ENCODE data around the gene TSPAN14.

The TSPAN14 gene

DNA sequence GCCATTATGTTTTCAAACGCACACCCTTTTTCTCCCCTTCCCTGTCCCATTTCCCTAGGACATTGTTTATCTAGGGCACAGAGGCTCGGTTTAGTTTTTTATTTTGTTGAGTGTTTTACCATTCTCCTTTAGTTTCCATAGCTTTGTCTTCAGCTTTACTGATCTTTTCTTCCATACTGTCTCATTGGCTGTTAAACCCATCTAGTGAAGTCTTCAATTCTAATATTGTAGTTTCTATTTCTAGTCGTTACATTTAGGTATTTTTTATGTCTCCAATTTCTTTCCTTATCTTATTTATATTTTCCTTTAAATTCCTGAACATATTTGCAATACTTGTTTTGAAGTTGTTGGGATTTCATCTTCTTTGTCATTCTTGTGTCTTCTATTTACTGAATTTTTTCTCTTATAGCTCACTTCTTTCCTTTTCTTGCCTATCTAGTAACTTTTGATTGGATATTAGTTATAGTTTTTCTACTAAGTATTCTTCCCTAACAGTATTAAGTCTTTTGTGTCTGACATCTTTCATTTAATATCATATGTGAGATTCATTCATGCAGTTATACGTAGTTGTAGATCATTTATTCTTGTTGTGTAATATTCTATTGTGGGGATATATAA is 42.6 kb downstream of the TSPAN14 start:
- Histone ChIP-seq H3K4me3 (ENCODE audit: severe bottlenecking) (no peak overlapping the region), H3K27ac (ENCODE audit: poor library complexity, severe bottlenecking) (peak overlapping the region; percentile 99), H3K27me3 (ENCODE audit: insufficient read depth, poor library complexity, severe bottlenecking) (no peaks in the 10 kb centered on the region), H3K4me1 (ENCODE audit: insufficient read depth, poor library complexity, severe bottlenecking) (peaks cover 77% of the 10 kb centered on the region), H3K36me3 (ENCODE audit: low read depth) (peaks cover 30% of the 10 kb centered on the region), H3K9me3 (ENCODE audit: severe bottlenecking) (no peaks in the 10 kb centered on the region)
- no peak for TF ChIP-seq CTCF (IDR thresholded peaks at IDR 0.05; ENCODE audit: poor library complexity, severe bottlenecking)
- DNase-seq (ENCODE audit: low spot score): no peak
- ATAC-seq (ENCODE audit: low read depth): no peak

DNA sequence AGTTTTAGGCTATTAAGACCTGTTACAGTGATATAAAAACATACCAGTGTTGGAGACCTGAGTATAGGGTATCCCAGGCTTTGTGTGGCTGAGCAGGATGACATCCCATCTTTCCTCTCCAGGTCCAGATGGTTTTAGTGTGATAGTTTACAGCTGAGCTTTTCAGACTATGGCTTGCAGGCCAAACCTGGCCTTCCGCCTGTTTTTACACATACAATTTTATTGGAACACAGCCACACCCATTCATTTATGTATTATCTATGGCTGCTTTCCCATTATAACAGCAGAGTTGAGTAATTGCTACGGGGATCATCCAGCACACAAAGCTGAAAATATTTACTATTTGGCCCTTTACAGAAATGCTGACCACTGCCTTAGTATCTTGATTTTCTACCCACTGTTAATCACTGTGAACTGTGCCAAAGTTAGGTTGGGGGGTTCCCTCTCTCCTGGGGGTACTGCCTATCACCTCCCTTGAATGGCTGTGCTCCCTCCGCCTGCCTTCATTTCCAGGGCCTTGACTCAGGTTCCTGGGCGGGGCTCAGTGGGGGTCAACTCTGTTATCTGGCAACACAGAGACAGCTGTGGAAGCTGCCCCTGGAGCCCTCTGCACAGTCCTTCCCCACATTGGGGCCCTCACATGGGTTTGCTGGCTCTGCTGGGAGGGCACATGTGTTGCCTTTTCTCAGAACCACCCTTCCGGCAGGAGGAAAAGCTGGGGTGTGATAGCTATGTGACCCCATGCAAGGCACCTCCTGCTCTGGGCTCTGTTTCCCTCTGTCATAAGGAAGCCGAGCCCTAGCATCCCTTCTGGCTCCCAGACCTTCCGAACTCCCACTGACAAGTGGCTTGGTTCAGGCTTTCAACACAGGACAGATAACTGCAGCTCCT is 43.3 kb downstream of the TSPAN14 start:
- ATAC-seq (ENCODE audit: low read depth) (no peak), DNase-seq (ENCODE audit: low spot score) (no peak)
- peaks cover 85% of the 10 kb centered on the region for H3K4me1 ChIP-seq (ENCODE audit: insufficient read depth, poor library complexity, severe bottlenecking)
- no peaks in the 10 kb centered on the region for H3K9me3 ChIP-seq (ENCODE audit: severe bottlenecking)
- peak overlapping the region; percentile 99 for H3K27ac ChIP-seq (ENCODE audit: poor library complexity, severe bottlenecking)
- H3K4me3 ChIP-seq (ENCODE audit: severe bottlenecking): no peak overlapping the region
- H3K27me3 ChIP-seq (ENCODE audit: insufficient read depth, poor library complexity, severe bottlenecking): no peaks in the 10 kb centered on the region
- peaks cover 24% of the 10 kb centered on the region for H3K36me3 ChIP-seq (ENCODE audit: low read depth)
- no peak for TF ChIP-seq CTCF (IDR thresholded peaks at IDR 0.05; ENCODE audit: poor library complexity, severe bottlenecking)

DNA sequence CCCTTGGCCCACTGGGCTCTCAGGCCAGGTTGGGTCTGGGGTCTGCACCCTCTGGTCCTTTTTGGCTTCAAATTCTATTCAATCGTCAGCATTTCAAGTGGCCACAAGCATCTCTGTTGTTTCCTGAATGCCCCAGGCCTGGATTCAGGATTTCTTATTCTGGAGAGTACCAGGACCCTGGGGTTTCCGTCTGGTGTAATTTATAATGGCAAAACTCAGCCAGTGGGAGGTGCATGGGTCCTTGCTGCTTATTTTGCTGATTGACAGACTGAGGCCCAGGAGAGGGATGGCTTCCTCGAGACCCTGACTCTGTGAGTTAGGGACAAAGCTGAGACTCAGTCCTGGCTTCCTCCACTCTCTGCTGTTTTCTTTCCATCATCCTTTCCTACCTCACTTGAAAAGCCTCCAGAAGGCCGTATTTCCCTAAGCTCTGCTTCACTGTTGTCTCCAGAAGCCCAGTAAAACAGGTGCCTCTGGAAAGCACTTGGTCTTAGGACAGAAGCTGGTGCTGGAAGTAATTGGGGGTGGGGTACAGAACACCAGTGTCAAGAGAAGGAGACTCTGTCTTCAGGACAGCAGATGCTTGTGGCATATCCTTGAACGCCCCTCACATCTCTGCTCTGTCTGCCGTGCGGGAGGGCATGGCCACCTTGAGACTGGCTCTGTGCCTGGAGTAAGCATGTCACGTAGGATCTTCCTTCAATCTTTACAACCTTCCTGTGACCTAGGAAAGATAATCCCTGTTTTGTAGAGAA is 44.1 kb downstream of the TSPAN14 start:
- Histone ChIP-seq H3K27ac (ENCODE audit: poor library complexity, severe bottlenecking) (peak overlapping the region; percentile 99), H3K36me3 (ENCODE audit: low read depth) (peaks cover 23% of the 10 kb centered on the region), H3K4me1 (ENCODE audit: insufficient read depth, poor library complexity, severe bottlenecking) (peaks cover 93% of the 10 kb centered on the region), H3K9me3 (ENCODE audit: severe bottlenecking) (no peaks in the 10 kb centered on the region), H3K27me3 (ENCODE audit: insufficient read depth, poor library complexity, severe bottlenecking) (no peaks in the 10 kb centered on the region), H3K4me3 (ENCODE audit: severe bottlenecking) (no peak overlapping the region)
- ATAC-seq (ENCODE audit: low read depth): peak; percentile 6; the same call in 2 of the 3 replicates
- DNase-seq (ENCODE audit: low spot score): no peak
- no peak for TF ChIP-seq CTCF (IDR thresholded peaks at IDR 0.05; ENCODE audit: poor library complexity, severe bottlenecking)

DNA sequence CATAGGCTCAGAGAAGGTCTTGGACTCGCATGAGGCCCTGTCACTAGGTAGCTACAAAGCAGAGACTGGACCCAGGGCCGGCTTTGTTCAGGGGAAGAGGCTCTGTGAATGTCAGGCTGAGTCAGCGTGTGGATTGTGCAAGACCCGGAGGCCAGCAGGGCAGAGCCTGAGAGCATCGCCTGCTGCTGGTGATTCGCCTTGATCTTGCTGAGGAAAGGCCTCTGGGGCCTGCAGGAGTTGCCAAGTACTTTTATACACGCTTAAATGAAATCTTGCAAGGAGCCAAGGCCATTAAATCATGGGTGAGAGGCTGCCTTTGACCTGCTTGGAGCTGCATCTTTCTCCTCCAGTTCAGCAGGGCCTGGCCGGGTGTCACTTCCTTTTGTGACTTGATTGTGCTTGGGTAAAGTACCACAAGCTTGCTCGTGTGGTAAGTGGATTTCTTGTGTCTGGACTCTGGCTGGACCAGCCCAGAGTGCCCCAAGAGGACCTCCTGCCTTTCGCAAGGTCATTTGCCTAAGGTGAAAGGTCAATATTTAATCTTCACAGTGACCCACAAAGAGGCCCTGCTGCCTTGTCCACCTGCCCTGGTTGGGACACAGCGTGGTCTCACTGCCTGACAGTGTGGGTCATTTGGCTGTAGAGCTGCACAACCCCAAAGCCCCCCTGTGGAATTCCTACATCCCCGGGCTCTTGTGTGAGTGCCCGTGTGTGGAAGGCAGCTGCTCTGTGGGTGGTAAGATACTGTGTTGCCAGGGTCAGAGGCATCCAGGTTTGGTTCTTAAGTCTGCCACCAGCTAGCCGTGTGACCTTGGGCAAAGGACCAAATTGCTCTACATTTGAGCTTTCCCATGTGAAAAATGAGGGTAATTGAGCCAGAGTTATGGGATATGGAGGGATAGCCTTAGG is 45.0 kb downstream of the TSPAN14 start:
- Histone ChIP-seq H3K9me3 (ENCODE audit: severe bottlenecking) (no peaks in the 10 kb centered on the region), H3K4me1 (ENCODE audit: insufficient read depth, poor library complexity, severe bottlenecking) (peaks cover 99% of the 10 kb centered on the region), H3K27me3 (ENCODE audit: insufficient read depth, poor library complexity, severe bottlenecking) (no peaks in the 10 kb centered on the region), H3K27ac (ENCODE audit: poor library complexity, severe bottlenecking) (peak overlapping the region; percentile 99), H3K4me3 (ENCODE audit: severe bottlenecking) (no peak overlapping the region), H3K36me3 (ENCODE audit: low read depth) (peaks cover 23% of the 10 kb centered on the region)
- ATAC-seq (ENCODE audit: low read depth): peak; percentile 89
- peak; percentile 95 for DNase-seq (ENCODE audit: low spot score)
- TF ChIP-seq CTCF (IDR thresholded peaks at IDR 0.05; ENCODE audit: poor library complexity, severe bottlenecking): peak; percentile 7
